Activated CD8-positive, alpha-beta T cell treated with anti-CD3 and anti-CD28 coated beads for 36 hours (primary cell): Measurements from ENCODE around the gene ELANE. TPM values are rescaled to one million over a fixed set of nuclear protein-coding genes. Genes with fewer than 3 reads are reported as not detected.
A peak's percentile ranks its signal among the peaks of the same experiment; 100 is the strongest.

Experiments used
- ATAC-seq: fragments of 200-7000 bp; cut with Tn5 transposase; one replicate; pipeline ENCODE4 v1.10.0; 2021; ENCODE audit warnings: mild to moderate bottlenecking, moderate library complexity
- CTCF ChIA-PET: fragments of 350-600 bp; sonication (Branson Sonifier 250); formaldehyde crosslinking; loops from one replicate; lab custom pipeline; 2021; ENCODE audit warnings: antibody characterized with exemption; lab: Charles Lee
- POLR2A ChIA-PET: fragments of 350-600 bp; sonication (Branson Sonifier 250); formaldehyde crosslinking; loops from one replicate; lab custom pipeline; 2021; ENCODE audit warnings: antibody characterized with exemption; lab: Charles Lee
- DNase-seq: peaks from one replicate; pipeline ENCODE4 v3.0.0-alpha.2; 2020
- H3K27ac Mint-ChIP-seq: one replicate; pipeline ENCODE4 v1.8.0; 2021; ENCODE audit warnings: mild to moderate bottlenecking, mixed read lengths
- H3K27me3 Mint-ChIP-seq: one replicate; pipeline ENCODE4 v1.8.0; 2021; ENCODE audit warnings: mixed read lengths
- H3K36me3 Mint-ChIP-seq: one replicate; pipeline ENCODE4 v1.8.0; 2021; ENCODE audit warnings: low read depth, mixed read lengths
- H3K4me1 Mint-ChIP-seq: one replicate; pipeline ENCODE4 v1.8.0; 2021; ENCODE audit warnings: low read depth, mixed read lengths
- H3K4me3 Mint-ChIP-seq: one replicate; pipeline ENCODE4 v1.8.0; 2021; ENCODE audit warnings: mild to moderate bottlenecking, moderate library complexity, mixed read lengths
- H3K9me3 Mint-ChIP-seq: one replicate; pipeline ENCODE4 v1.8.0; 2021; ENCODE audit warnings: mixed read lengths
- CTCF ChIP-seq: fragments of 200-600 bp; IDR thresholded peaks from one replicate; pipeline ENCODE4 v1.8.0; 2022; ENCODE audit warnings: antibody characterized with exemption, mild to moderate bottlenecking
- intact Hi-C: fragments of 100-400 bp; cut with micrococcal nuclease; formaldehyde crosslinking; loops from one replicate; pipeline ENCODE4 v1.10.0; 2022
- total RNA-seq, 2 experiments: library from RNA; stranded (reverse); gene quantifications; one replicate each; pipeline ENCODE4 v1.2.3, GENCODE V29; 2021

Gene ELANE
- total RNA-seq, 2 experiments from 2014 or later, result not detected

- no peak for TF ChIP-seq CTCF
- Mint-ChIP-seq H3K36me3 (no peaks in the 10 kb centered on the region), H3K27me3 (peaks cover 33% of the 10 kb centered on the region), H3K9me3 (no peaks in the 10 kb centered on the region), H3K4me3 (no peak overlapping the region), H3K4me1 (peaks cover 3% of the 10 kb centered on the region), H3K27ac (no peak overlapping the region)
- POLR2A ChIA-PET, result interaction anchor here (0.6 kb wide), 1 partner anchor 41 kb away, joined by 3 read pairs; no protein-coding TSS in a partner anchor
- intact Hi-C loops, result no loop called here
- DNase-seq (no peak), ATAC-seq (peak; percentile 34)
- CTCF ChIA-PET, result no interaction called here
Observed at GRCh38 chr19:843180-843835, 8.8 kb upstream of the ELANE start.

GRCh38 chr19:843836-844545 is 8.1 kb upstream of the ELANE start:
- no peaks in the 10 kb centered on the region for H3K36me3 Mint-ChIP-seq
- ATAC-seq (no peak), DNase-seq (no peak)
- ChIA-PET POLR2A (no interaction called here), CTCF (no interaction called here)
- intact Hi-C loops, result no loop called here
- H3K9me3 Mint-ChIP-seq, result no peaks in the 10 kb centered on the region
- no peak for TF ChIP-seq CTCF
- H3K4me3 Mint-ChIP-seq, result no peak overlapping the region
- H3K4me1 Mint-ChIP-seq, result peaks cover 3% of the 10 kb centered on the region
- H3K27me3 Mint-ChIP-seq, result peaks cover 35% of the 10 kb centered on the region
- H3K27ac Mint-ChIP-seq, result no peak overlapping the region

GRCh38 chr19:844546-844971 is 7.5 kb upstream of the ELANE start:
- ATAC-seq (no peak), DNase-seq (no peak)
- ChIA-PET POLR2A (no interaction called here), CTCF (interaction anchor here (1.4 kb wide), 1 partner anchor 12 kb away, joined by 5 read pairs; no protein-coding TSS in a partner anchor)
- Mint-ChIP-seq H3K9me3 (no peaks in the 10 kb centered on the region), H3K27me3 (peaks cover 38% of the 10 kb centered on the region), H3K4me1 (peaks cover 3% of the 10 kb centered on the region), H3K27ac (no peak overlapping the region), H3K36me3 (no peaks in the 10 kb centered on the region), H3K4me3 (no peak overlapping the region)
- TF ChIP-seq CTCF, result no peak
- intact Hi-C loops, result no loop called here

GRCh38 chr19:845707-846521 is 6.2 kb upstream of the ELANE start:
- no peak overlapping the region for H3K27ac Mint-ChIP-seq
- H3K36me3 Mint-ChIP-seq, result no peaks in the 10 kb centered on the region
- no peaks in the 10 kb centered on the region for H3K9me3 Mint-ChIP-seq
- CTCF ChIA-PET, result interaction anchor here (1.4 kb wide), 1 partner anchor 11 kb away, joined by 5 read pairs; no protein-coding TSS in a partner anchor
- H3K4me3 Mint-ChIP-seq, result no peak overlapping the region
- H3K27me3 Mint-ChIP-seq, result peaks cover 40% of the 10 kb centered on the region
- TF ChIP-seq CTCF, result no peak
- H3K4me1 Mint-ChIP-seq, result peaks cover 3% of the 10 kb centered on the region
- POLR2A ChIA-PET, result no interaction called here
- no peak for ATAC-seq
- no peak for DNase-seq
- intact Hi-C loops, result no loop called here
